ENCODE data around the gene SLC6A12. TPM values are rescaled to one million over a fixed set of nuclear protein-coding genes. Genes with fewer than 3 reads are reported as not detected.

Gene SLC6A12
- total and polyA plus RNA-seq, 9 of the 15 experiments (the other 6 are each of a cell fraction or from before 2014, with no cell fraction given), result not detected

- no peak overlapping the region for H2AFZ ChIP-seq (ENCODE audit: low read depth, low read length)
- TF ChIP-seq ZNF41 (CRISPR knock-in tag; conservative IDR thresholded peaks at IDR 0.05), result no peak
- TF ChIP-seq ZNF830 (CRISPR knock-in tag; IDR thresholded peaks at IDR 0.05), result no peak
- TF ChIP-seq, protein P1, sequence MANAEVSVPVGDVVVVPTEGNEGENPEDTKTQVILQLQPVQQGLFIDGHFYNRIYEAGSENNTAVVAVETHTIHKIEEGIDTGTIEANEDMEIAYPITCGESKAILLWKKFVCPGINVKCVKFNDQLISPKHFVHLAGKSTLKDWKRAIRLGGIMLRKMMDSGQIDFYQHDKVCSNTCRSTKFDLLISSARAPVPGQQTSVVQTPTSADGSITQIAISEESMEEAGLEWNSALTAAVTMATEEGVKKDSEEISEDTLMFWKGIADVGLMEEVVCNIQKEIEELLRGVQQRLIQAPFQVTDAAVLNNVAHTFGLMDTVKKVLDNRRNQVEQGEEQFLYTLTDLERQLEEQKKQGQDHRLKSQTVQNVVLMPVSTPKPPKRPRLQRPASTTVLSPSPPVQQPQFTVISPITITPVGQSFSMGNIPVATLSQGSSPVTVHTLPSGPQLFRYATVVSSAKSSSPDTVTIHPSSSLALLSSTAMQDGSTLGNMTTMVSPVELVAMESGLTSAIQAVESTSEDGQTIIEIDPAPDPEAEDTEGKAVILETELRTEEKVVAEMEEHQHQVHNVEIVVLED (CRISPR knock-in tag; IDR thresholded peaks at IDR 0.05), result no peak
- no peak for TF ChIP-seq ZNF511 (CRISPR knock-in tag; IDR thresholded peaks at IDR 0.05)
- no peak for TF ChIP-seq ZNF121 (CRISPR knock-in tag; conservative IDR thresholded peaks at IDR 0.05)
- no peaks in the 10 kb centered on the region for H3K79me2 ChIP-seq (ENCODE audit: control insufficient read depth, insufficient read depth, low read length)
- intact Hi-C loops (cut with micrococcal nuclease), result no loop called here
- H3K4me2 ChIP-seq (ENCODE audit: insufficient read depth, low read length), result no peak overlapping the region
- H3K36me3 ChIP-seq (ENCODE audit: control insufficient read depth, insufficient read depth, low read length), result no peaks in the 10 kb centered on the region
- peaks cover 16 to 47% of the 10 kb centered on the region in 2 experiments; a peak in 4 of 5 replicates for H3K27me3 ChIP-seq (ENCODE audit: control insufficient read depth in 2 of 2, insufficient read depth in 2 of 2, low read length in 2 of 2)
- H3K4me1 ChIP-seq (replicated peaks in 1 of 2; ENCODE audit: control insufficient read depth in 2 of 2, insufficient read depth in 2 of 2, low read length in 2 of 2), result peaks cover 0 to 10% of the 10 kb centered on the region in 2 experiments; a peak in 1 of 5 replicates
- no peak overlapping the region for H3K4me3 ChIP-seq
- DNase-seq (ENCODE audit: extremely low read depth in 1 of 4, low spot score in 3 of 4), result no peak
- POLR2A ChIA-PET, result interaction anchor here (0.9 kb wide), 1 partner anchor 12 kb away, joined by 3 read pairs; no protein-coding TSS in a partner anchor
- in situ Hi-C loops (cut with MboI), result no loop called here
- H4K20me1 ChIP-seq (replicated peaks; ENCODE audit: control insufficient read depth, insufficient read depth, low read length), result 0 out of 2 replicates have a peak, but pooled peaks cover 3% of the 10 kb centered on the region
- ATAC-seq, result no peak
- no peak for FAIRE-seq
- CTCF ChIA-PET (ENCODE audit: low intra/inter-chr PET ratio), result no interaction called here
- WGBS (ENCODE audit: insufficient coverage, low coverage, missing lambda C conversion rate), result 4% methylated on average over 7 of the region's 7 CpGs
- no peak overlapping the region for H3K27ac ChIP-seq (ENCODE audit: extremely low read depth, low read depth, low read length)
- BruUV-seq (replicated peaks), result no TSS peak
- H3K9ac ChIP-seq (ENCODE audit: insufficient read depth in 1 of 2, low read depth in 2 of 2, low read length in 2 of 2), result no peak overlapping the region
- H3K9me3 ChIP-seq (replicated peaks; ENCODE audit: control insufficient read depth, insufficient read depth, low read depth, low read length), result no peaks in the 10 kb centered on the region
- H3K9me1 ChIP-seq (ENCODE audit: control insufficient read depth, insufficient read depth, low read length), result no peaks in the 10 kb centered on the region
Observed at GRCh38 chr12:159156-159782, 54.7 kb downstream of the SLC6A12 start.
